ENCODE results near the gene ECE1.
"Not testable (repeated sequence)": the region's sequence is repeated elsewhere in the genome, so short reads cannot be mapped to it uniquely, and the experiment has no call there.

Gene ECE1

DNA sequence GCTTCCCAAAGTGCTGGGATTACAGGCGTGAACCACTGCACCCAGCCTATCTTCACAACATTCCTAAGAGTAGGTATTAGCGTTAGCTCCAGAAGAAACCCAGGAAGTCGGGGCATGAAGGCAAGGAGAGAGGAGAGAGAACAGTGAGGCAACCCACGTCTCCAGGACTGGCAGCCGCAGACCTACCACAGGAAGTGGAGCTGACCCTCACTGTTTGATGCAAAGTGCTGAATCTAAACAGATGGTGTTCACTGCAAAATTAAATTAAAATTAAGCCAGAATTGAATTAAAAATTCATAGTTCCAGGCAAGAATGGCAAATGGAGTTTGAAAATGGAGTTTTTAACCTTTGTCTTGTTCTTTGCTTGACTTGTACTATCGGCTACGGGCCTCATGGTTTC is 6.7 kb downstream of the ECE1 start:
- Histone ChIP-seq H3K4me3 (ENCODE audit: low read depth, low read length) (no peak overlapping the region), H3K36me3 (ENCODE audit: control insufficient read depth, insufficient read depth, low read length) (no peaks in the 10 kb centered on the region), H3K9ac (ENCODE audit: low read depth, low read length) (no peak overlapping the region), H3K27me3 (ENCODE audit: control insufficient read depth, insufficient read depth, low read length) (no peaks in the 10 kb centered on the region), H3K4me1 (ENCODE audit: control insufficient read depth, insufficient read depth, low read length) (peaks cover 5% of the 10 kb centered on the region), H3K9me3 (ENCODE audit: control insufficient read depth, insufficient read depth, low read length) (no peaks in the 10 kb centered on the region)

DNA sequence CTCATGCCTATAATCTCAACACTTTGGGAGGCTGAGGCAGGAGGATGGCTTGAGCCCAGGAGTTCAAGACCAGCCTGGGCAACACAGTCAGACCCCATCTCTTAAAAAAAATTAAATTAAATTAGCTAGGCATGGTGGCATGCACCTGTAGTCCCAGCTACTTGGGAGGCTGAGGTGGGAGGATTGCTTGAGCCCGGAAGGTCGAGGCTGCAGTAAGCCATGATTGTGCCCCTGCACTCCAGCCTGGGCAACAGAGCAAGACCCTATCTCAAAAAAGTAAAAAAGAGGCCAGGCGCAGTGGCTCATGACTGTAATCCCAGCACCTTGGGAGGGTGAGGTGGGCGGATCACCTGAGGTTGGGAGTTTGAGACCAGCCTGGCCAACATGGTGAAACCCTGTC is 8.2 kb downstream of the ECE1 start:
- peaks cover 11% of the 10 kb centered on the region for H3K4me1 ChIP-seq (ENCODE audit: control insufficient read depth, insufficient read depth, low read length)
- not testable (repeated sequence) for H3K4me3 ChIP-seq (ENCODE audit: low read depth, low read length); H3K9ac ChIP-seq (ENCODE audit: low read depth, low read length); H3K36me3 ChIP-seq (ENCODE audit: control insufficient read depth, insufficient read depth, low read length); H3K9me3 ChIP-seq (ENCODE audit: control insufficient read depth, insufficient read depth, low read length); H3K27me3 ChIP-seq (ENCODE audit: control insufficient read depth, insufficient read depth, low read length)

DNA sequence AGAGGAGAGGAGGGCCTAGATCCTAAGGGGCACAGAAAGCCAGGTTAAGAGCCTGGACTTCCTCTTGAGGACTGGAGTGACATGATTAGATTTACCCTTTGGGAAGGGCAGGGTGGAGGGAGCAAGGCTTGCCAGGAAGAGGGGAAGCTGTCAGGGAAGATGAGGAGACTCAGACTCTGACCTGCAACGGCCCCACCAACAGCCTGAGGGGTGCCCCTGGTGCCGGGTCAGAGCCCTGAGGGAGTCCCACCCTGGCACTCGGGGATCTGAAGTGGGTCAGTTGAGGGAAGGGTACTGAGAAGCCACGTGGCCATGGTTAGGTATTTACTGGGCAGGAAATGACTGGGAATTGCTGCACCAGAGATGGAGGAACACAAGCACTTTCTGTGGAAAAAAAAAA is 9.8 kb downstream of the ECE1 start:
- Histone ChIP-seq H3K9ac (ENCODE audit: low read depth, low read length) (peak overlapping the region; percentile 24), H3K4me1 (ENCODE audit: control insufficient read depth, insufficient read depth, low read length) (peaks cover 11% of the 10 kb centered on the region), H3K9me3 (ENCODE audit: control insufficient read depth, insufficient read depth, low read length) (no peaks in the 10 kb centered on the region), H3K27me3 (ENCODE audit: control insufficient read depth, insufficient read depth, low read length) (no peaks in the 10 kb centered on the region), H3K36me3 (ENCODE audit: control insufficient read depth, insufficient read depth, low read length) (no peaks in the 10 kb centered on the region), H3K4me3 (ENCODE audit: low read depth, low read length) (no peak overlapping the region)

- Histone ChIP-seq H3K4me3 (ENCODE audit: low read depth, low read length) (no peak overlapping the region), H3K4me1 (ENCODE audit: control insufficient read depth, insufficient read depth, low read length) (peaks cover 11% of the 10 kb centered on the region), H3K9me3 (ENCODE audit: control insufficient read depth, insufficient read depth, low read length) (no peaks in the 10 kb centered on the region), H3K27me3 (ENCODE audit: control insufficient read depth, insufficient read depth, low read length) (no peaks in the 10 kb centered on the region), H3K36me3 (ENCODE audit: control insufficient read depth, insufficient read depth, low read length) (no peaks in the 10 kb centered on the region), H3K9ac (ENCODE audit: low read depth, low read length) (peak overlapping the region; percentile 24)
Observed at GRCh38 chr1:21280011-21280471, 10.2 kb downstream of the ECE1 start.

DNA sequence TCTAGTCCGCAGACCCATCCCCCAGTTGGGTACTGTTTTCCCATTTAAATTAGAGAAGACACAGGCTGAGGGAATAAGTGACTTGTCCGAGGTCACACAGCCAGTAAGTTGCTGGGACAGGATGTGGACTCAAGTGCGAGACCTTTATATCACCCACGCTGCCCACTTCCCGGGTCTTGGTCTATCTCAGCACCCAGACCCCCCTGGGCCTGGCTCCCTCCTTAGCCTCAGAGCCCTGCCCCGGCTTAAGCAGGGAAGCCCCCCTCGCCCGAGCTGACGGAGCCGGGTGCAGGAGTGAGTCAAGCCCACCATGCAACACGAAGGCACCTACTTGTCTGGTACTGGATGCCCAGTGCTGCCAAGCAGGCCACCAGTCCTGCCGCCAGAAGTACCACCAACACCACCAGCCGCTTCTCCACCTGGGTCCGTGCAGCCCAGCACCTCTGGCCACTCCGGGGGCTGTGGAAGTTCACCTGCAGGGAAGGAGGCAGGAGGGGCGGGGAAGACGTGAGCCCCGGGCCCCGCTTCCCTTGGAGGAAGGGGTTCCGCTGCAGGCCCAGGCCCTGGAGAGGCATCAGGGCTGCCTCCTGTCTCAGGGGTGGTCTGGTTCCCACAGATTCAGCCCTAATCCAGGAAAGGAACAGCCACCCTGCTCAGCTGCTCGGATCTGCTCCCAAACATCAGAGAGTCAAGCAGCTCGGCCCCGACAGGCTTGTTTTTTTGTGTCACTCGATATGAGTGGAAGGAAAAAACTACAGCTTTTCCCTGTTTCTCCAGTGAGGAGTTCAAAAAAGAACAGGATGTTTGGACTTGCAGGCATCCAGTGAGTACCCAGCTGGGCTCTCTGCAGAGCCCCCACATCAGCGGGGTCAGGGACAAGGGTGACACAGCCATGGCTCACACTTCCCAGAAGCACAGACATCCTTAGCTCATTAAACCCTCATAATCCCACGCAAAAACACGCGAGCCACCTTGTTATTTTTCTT is 11.1 kb downstream of the ECE1 start:
- no peaks in the 10 kb centered on the region for H3K9me3 ChIP-seq (ENCODE audit: control insufficient read depth, insufficient read depth, low read length)
- H3K9ac ChIP-seq (ENCODE audit: low read depth, low read length) = no peak overlapping the region
- H3K36me3 ChIP-seq (ENCODE audit: control insufficient read depth, insufficient read depth, low read length) = no peaks in the 10 kb centered on the region
- H3K4me1 ChIP-seq (ENCODE audit: control insufficient read depth, insufficient read depth, low read length) = peaks cover 10% of the 10 kb centered on the region
- no peak overlapping the region for H3K4me3 ChIP-seq (ENCODE audit: low read depth, low read length)
- no peaks in the 10 kb centered on the region for H3K27me3 ChIP-seq (ENCODE audit: control insufficient read depth, insufficient read depth, low read length)

DNA sequence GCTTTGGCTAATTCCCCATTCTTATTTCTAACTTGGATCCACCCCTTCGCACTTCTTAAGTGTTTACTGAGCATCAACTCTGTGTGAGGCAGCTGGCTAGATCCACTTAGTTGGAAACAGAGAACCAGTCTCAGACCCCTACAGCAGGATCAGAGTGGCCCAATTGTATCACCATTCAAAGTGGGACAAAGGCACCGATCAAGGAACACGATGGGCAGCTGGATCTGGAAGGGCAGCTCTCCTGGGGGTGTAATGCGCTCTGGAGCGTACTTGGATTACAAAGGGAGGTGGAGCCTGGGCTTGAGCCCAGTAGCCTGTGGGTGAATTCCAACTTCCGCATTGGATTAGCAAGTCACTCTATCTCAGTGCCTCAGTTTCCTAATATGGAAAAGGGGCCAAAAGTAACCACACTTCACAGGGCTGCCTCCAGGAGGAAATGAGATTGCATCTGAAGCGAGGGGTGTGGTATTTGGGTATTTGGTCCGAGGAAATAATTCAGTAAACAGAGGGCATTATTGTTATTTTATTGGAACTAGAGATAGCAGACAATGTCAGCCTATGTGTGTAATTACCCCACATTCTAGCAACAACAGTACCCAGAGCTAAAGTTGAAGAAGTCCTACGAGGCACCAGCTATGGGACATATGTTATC is 11.9 kb downstream of the ECE1 start:
- Histone ChIP-seq H3K9ac (ENCODE audit: low read depth, low read length) (no peak overlapping the region), H3K36me3 (ENCODE audit: control insufficient read depth, insufficient read depth, low read length) (no peaks in the 10 kb centered on the region), H3K4me3 (ENCODE audit: low read depth, low read length) (no peak overlapping the region), H3K27me3 (ENCODE audit: control insufficient read depth, insufficient read depth, low read length) (no peaks in the 10 kb centered on the region), H3K9me3 (ENCODE audit: control insufficient read depth, insufficient read depth, low read length) (no peaks in the 10 kb centered on the region), H3K4me1 (ENCODE audit: control insufficient read depth, insufficient read depth, low read length) (peaks cover 9% of the 10 kb centered on the region)

DNA sequence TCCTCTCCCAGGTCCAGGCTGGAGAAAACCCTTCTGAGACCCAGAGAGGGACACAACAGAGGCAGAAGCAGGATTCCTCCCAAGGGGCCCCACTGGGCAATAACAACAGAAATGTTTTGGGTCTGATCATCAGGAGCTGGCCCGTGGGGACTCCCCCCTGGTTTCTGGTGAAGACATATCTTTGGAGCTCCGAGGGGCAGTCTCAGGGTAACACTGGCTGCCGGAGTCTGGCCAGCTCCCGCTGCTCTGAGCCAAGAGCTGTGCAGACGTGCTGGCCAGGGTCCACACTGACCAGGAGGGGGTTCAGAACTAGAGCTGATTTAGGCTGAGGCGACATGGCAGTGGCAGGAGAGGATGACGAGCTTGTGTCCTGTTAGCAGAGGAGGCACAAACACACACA is 13.1 kb downstream of the ECE1 start:
- H3K27me3 ChIP-seq (ENCODE audit: control insufficient read depth, insufficient read depth, low read length) = no peaks in the 10 kb centered on the region
- H3K9ac ChIP-seq (ENCODE audit: low read depth, low read length) = no peak overlapping the region
- H3K4me3 ChIP-seq (ENCODE audit: low read depth, low read length) = no peak overlapping the region
- H3K9me3 ChIP-seq (ENCODE audit: control insufficient read depth, insufficient read depth, low read length) = no peaks in the 10 kb centered on the region
- H3K36me3 ChIP-seq (ENCODE audit: control insufficient read depth, insufficient read depth, low read length) = no peaks in the 10 kb centered on the region
- peaks cover 9% of the 10 kb centered on the region for H3K4me1 ChIP-seq (ENCODE audit: control insufficient read depth, insufficient read depth, low read length)

DNA sequence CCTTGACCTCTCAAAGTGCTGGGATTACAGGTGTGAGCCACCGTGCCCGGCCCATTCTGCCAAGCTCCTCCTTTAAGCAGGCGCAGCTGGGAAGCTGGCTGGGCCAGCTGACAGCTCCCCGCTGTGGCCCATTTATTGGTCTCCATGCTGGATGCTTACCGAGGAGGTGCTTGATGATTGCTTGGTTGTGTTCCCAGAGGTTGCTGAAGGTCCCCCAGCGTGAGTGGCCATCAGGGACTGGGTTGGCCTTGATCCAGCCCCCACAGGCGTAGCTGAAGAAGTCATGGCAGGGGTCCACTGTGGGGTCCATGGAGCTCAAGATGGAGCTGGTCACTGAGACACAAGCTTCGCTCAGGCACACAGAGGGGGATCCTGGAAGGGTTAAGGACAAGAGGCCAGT is 17.7 kb downstream of the ECE1 start:
- no peak overlapping the region for H3K4me3 ChIP-seq (ENCODE audit: low read depth, low read length)
- H3K4me1 ChIP-seq (ENCODE audit: control insufficient read depth, insufficient read depth, low read length) = no peaks in the 10 kb centered on the region
- H3K9me3 ChIP-seq (ENCODE audit: control insufficient read depth, insufficient read depth, low read length) = no peaks in the 10 kb centered on the region
- peaks cover 4% of the 10 kb centered on the region for H3K36me3 ChIP-seq (ENCODE audit: control insufficient read depth, insufficient read depth, low read length)
- H3K9ac ChIP-seq (ENCODE audit: low read depth, low read length) = no peak overlapping the region
- no peaks in the 10 kb centered on the region for H3K27me3 ChIP-seq (ENCODE audit: control insufficient read depth, insufficient read depth, low read length)

DNA sequence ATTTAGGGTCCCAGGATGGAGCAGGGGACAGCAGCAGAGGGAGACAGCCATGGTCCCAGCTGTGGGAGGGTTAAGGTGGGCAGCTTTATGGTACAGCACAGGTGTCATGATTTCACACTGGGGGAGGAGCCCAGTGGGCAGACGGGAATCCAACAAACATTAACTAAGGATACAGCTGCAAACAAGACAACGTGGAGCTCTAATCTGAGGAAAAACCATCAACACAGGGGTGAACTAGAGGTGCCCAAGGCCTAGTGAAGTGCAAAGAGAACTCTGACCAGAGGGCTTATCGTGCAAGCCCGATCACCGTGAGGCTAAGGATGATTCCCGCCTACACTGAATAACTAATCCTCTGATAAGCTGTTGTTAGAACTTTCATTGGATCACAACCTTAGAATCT is 18.7 kb downstream of the ECE1 start:
- no peaks in the 10 kb centered on the region for H3K9me3 ChIP-seq (ENCODE audit: control insufficient read depth, insufficient read depth, low read length)

GRCh38 chr1:21270086-21270689 is 20.1 kb downstream of the ECE1 start:
- Histone ChIP-seq H3K4me1 (ENCODE audit: control insufficient read depth, insufficient read depth, low read length) (no peaks in the 10 kb centered on the region), H3K4me3 (ENCODE audit: low read depth, low read length) (no peak overlapping the region), H3K9ac (ENCODE audit: low read depth, low read length) (no peak overlapping the region), H3K27me3 (ENCODE audit: control insufficient read depth, insufficient read depth, low read length) (no peaks in the 10 kb centered on the region), H3K9me3 (ENCODE audit: control insufficient read depth, insufficient read depth, low read length) (no peaks in the 10 kb centered on the region), H3K36me3 (ENCODE audit: control insufficient read depth, insufficient read depth, low read length) (peaks cover 4% of the 10 kb centered on the region)

More for the DNA sequence above, 18.7 kb downstream of the ECE1 start:
- peaks cover 4% of the 10 kb centered on the region for H3K36me3 ChIP-seq (ENCODE audit: control insufficient read depth, insufficient read depth, low read length)
- H3K4me1 ChIP-seq (ENCODE audit: control insufficient read depth, insufficient read depth, low read length) = no peaks in the 10 kb centered on the region
- H3K27me3 ChIP-seq (ENCODE audit: control insufficient read depth, insufficient read depth, low read length) = no peaks in the 10 kb centered on the region
- no peak overlapping the region for H3K9ac ChIP-seq (ENCODE audit: low read depth, low read length)
- H3K4me3 ChIP-seq (ENCODE audit: low read depth, low read length) = no peak overlapping the region

DNA sequence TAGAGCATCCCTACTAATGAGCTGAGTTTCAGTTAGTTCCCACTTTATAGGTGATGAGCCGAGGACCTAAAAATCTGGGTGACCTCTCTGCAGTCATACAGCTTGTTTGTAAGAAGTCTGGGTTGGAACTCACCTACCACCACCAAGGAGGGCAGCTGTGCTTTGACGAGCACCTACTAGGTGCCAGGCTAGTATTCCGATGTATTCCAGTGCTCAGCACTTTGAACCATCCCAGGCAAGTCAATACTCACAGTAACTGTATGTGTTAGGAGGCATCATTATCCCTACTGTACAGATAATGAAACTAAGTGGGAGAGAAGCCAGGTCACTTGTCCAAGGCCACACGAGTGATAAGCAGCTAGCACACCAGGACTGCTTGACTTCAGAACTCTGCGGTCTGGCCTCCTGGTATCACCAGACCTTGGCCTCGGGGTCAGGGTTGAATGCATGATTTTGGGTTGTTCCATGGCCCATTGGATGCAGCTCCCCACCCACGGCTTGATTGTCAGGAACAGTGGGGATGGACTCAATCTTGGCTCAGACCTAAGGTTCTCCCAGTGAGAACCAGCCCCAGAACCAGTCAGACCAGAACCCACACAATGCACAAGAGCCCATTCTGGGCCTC is 20.7 kb downstream of the ECE1 start:
- Histone ChIP-seq H3K9me3 (ENCODE audit: control insufficient read depth, insufficient read depth, low read length) (no peaks in the 10 kb centered on the region), H3K36me3 (ENCODE audit: control insufficient read depth, insufficient read depth, low read length) (peaks cover 4% of the 10 kb centered on the region), H3K27me3 (ENCODE audit: control insufficient read depth, insufficient read depth, low read length) (no peaks in the 10 kb centered on the region), H3K4me1 (ENCODE audit: control insufficient read depth, insufficient read depth, low read length) (no peaks in the 10 kb centered on the region), H3K4me3 (ENCODE audit: low read depth, low read length) (no peak overlapping the region), H3K9ac (ENCODE audit: low read depth, low read length) (no peak overlapping the region)

Measured in iPS-15b (cell line).